Endothelial cell of umbilical vein (primary cell): ENCODE data around the gene TSSC4. TPM values are rescaled to one million over a fixed set of nuclear protein-coding genes. Genes with fewer than 3 reads are reported as not detected.

ENCODE experiments used
- BruUV-seq: library from RNA; stranded (reverse); fragments of 400-500 nt; replicated peaks from 2 replicates; lab custom pipeline; 2021; lab: Mats Ljungman, UMichigan
- CTCF ChIA-PET: fragments of 300-600, 350-600 bp; sonication (Branson Sonifier 250); formaldehyde crosslinking; loops from one replicate; lab custom pipeline; 2021; ENCODE audit warnings: antibody characterized with exemption, inconsistent platforms; lab: Charles Lee
- POLR2A ChIA-PET: fragments of 300-600, 350-600 bp; sonication (Branson Sonifier 250); formaldehyde crosslinking; loops from one replicate; lab custom pipeline; 2021; ENCODE audit warnings: antibody characterized with exemption, inconsistent platforms; lab: Charles Lee
- DNase-seq: peaks from one replicate; pipeline ENCODE4 v3.0.0-alpha.2; 2011; ENCODE audit warnings: low read depth, low spot score
- FAIRE-seq: peaks from 2 replicates; lab custom pipeline; 2011; peaks lifted over from hg19 to GRCh38; lab: Jason Lieb, UNC
- H2AFZ ChIP-seq: 2 replicates; pipeline ENCODE4 v1.6.0; 2012; ENCODE audit warnings: low read depth, low read length, control low read depth, inconsistent platforms
- H3K27ac ChIP-seq: 2 replicates; pipeline ENCODE4 v1.5.1; 2011; ENCODE audit warnings: low read depth, mild to moderate bottlenecking, control low read depth, low read length, moderate library complexity; ENCODE audit not compliant: insufficient read depth
- H3K27me3 ChIP-seq, 2 experiments: 2 replicates each; pipeline versions ENCODE4 v1.6.0 to v1.6.1; 2011; ENCODE audit warnings: low read length in 2 of 2, mixed read lengths in 1 of 2; ENCODE audit not compliant: control insufficient read depth in 2 of 2, insufficient read depth in 2 of 2
- H3K36me3 ChIP-seq, 2 experiments: 2 replicates in 1 of 2; 3 replicates in 1 of 2; pipeline ENCODE4 v1.5.1; 2011; ENCODE audit warnings: low read length in 2 of 2, mild to moderate bottlenecking in 1 of 2, moderate library complexity in 1 of 2; ENCODE audit not compliant: control insufficient read depth in 2 of 2, insufficient read depth in 2 of 2; ENCODE audit errors: extremely low read depth in 1 of 2
- H3K4me1 ChIP-seq: 3 replicates; pipeline ENCODE4 v1.5.1; 2011; ENCODE audit warnings: mild to moderate bottlenecking, low read length; ENCODE audit not compliant: control insufficient read depth, insufficient read depth; ENCODE audit errors: extremely low read depth
- H3K4me2 ChIP-seq: 2 replicates; pipeline ENCODE4 v1.6.1; 2011; ENCODE audit warnings: low read length, control low read depth, mixed read lengths; ENCODE audit not compliant: insufficient read depth
- H3K4me3 ChIP-seq, 3 experiments: fragments of 200-600 bp in 1 of 3; sonication (generic), shearing (Covaris generic) in 1 of 3; replicated peaks in 1 of 3; 2 replicates each; pipeline ENCODE4 v1.5.1; 2011 to 2016; ENCODE audit warnings: control low read depth in 3 of 3, low read length in 3 of 3, mild to moderate bottlenecking in 2 of 3, inconsistent platforms in 1 of 3, low read depth in 1 of 3, moderate library complexity in 1 of 3; ENCODE audit not compliant: insufficient read depth in 1 of 3
- H3K79me2 ChIP-seq: 2 replicates; pipeline ENCODE4 v1.6.0; 2012; ENCODE audit warnings: low read length, inconsistent platforms; ENCODE audit not compliant: control insufficient read depth, insufficient read depth
- H3K9ac ChIP-seq: replicated peaks from 2 replicates; pipeline ENCODE3; 2011; ENCODE audit warnings: low read length, control low read depth; ENCODE audit not compliant: insufficient read depth; ENCODE audit errors: extremely low read depth
- H3K9me1 ChIP-seq: replicated peaks from 3 replicates; pipeline ENCODE4 v1.6.0; 2011; ENCODE audit warnings: mild to moderate bottlenecking, low read length; ENCODE audit not compliant: control insufficient read depth, insufficient read depth; ENCODE audit errors: extremely low read depth
- H3K9me3 ChIP-seq: replicated peaks from 2 replicates; pipeline ENCODE4 v1.5.1; 2012; ENCODE audit warnings: low read length, inconsistent platforms; ENCODE audit not compliant: control insufficient read depth, insufficient read depth
- H4K20me1 ChIP-seq: replicated peaks from 2 replicates; pipeline ENCODE3; 2011; ENCODE audit warnings: mild to moderate bottlenecking, low read length; ENCODE audit not compliant: control insufficient read depth, insufficient read depth; ENCODE audit errors: extremely low read depth
- CTCF ChIP-seq, 2 donors: IDR thresholded peaks; 1 replicate in 1 of 2; 2 replicates in 1 of 2; pipeline ENCODE4 v1.5.1; 2011; ENCODE audit warnings: low read length in 2 of 2, mild to moderate bottlenecking in 2 of 2, moderate library complexity in 2 of 2, control low read depth in 1 of 2, inconsistent platforms in 1 of 2, low read depth in 1 of 2; ENCODE audit not compliant: insufficient read depth in 1 of 2; ENCODE audit errors: extremely low read depth in 1 of 2
- EZH2 ChIP-seq: IDR thresholded peaks from 2 replicates; pipeline ENCODE4 v1.6.1; 2012; ENCODE audit warnings: borderline replicate concordance, low read depth, mild to moderate bottlenecking, moderate library complexity, low read length, inconsistent platforms; ENCODE audit not compliant: severe bottlenecking
- FOS ChIP-seq: IDR thresholded peaks from 2 replicates; pipeline ENCODE4 v1.6.1; 2011; ENCODE audit warnings: mild to moderate bottlenecking, low read length, moderate library complexity, borderline replicate concordance; ENCODE audit not compliant: insufficient read depth
- GATA2 ChIP-seq: IDR thresholded peaks from 2 replicates; pipeline ENCODE4 v1.7.0; 2011; ENCODE audit warnings: low read depth, mild to moderate bottlenecking, moderate library complexity, mixed read lengths, low read length; ENCODE audit not compliant: insufficient read length, insufficient read depth
- JUN ChIP-seq: IDR thresholded peaks from 2 replicates; pipeline ENCODE4 v1.6.1; 2011; ENCODE audit warnings: borderline replicate concordance, low read depth; ENCODE audit not compliant: insufficient read length, insufficient read depth
- MYC ChIP-seq: IDR thresholded peaks from one replicate; pipeline ENCODE4 v1.6.1; 2011; ENCODE audit warnings: mild to moderate bottlenecking, low read depth, low read length
- POLR2A ChIP-seq: IDR thresholded peaks from 2 replicates; pipeline ENCODE4 v1.6.1; 2012; ENCODE audit warnings: low read depth, mild to moderate bottlenecking, control low read depth, low read length
- POLR2AphosphoS5 ChIP-seq: IDR thresholded peaks from 2 replicates; pipeline ENCODE4 v1.6.1; 2012; ENCODE audit warnings: low read depth, mild to moderate bottlenecking, control low read depth, low read length, moderate library complexity; ENCODE audit not compliant: insufficient read depth
- dilution Hi-C: fragments of 300-500 bp; cut with MboI; formaldehyde crosslinking; loops from one replicate; pipeline ENCODE4 v1.15.0; 2019; ENCODE audit warnings: low sequenced_read_pairs; ENCODE audit not compliant: extremely low pct_ligation_motif_present
- intact Hi-C: fragments of 100-400 bp; cut with micrococcal nuclease; formaldehyde crosslinking; loops from one replicate; pipeline ENCODE4 v1.10.0; 2022
- polyA plus RNA-seq, 4 experiments: library from polyadenylated mRNA; depleted of rRNA in 3 of 4; stranded (reverse) in 3 of 4; unstranded in 1 of 4; fragments of >200 nt; gene quantifications; 2 replicates each; pipeline versions ENCODE4 v1.2.1 to v1.2.3, GENCODE V29; 2011 to 2012; ENCODE audit warnings: missing spikeins in 1 of 4
- total RNA-seq: library from RNA; stranded (reverse); gene quantifications from 2 replicates; pipeline ENCODE4 v1.2.3, GENCODE V29; 2021
- TF ChIP-seq, protein P1 (sequence below): IDR thresholded peaks from 2 replicates; pipeline ENCODE4 v1.6.1; 2011; ENCODE audit not compliant: insufficient read depth, insufficient read length

TSSC4 gene
- total and polyA plus RNA-seq, 2 donors (not counting 3 experiments of a cell fraction or from before 2014, with no cell fraction given), result 42.7 to 59.6 TPM

DNA sequence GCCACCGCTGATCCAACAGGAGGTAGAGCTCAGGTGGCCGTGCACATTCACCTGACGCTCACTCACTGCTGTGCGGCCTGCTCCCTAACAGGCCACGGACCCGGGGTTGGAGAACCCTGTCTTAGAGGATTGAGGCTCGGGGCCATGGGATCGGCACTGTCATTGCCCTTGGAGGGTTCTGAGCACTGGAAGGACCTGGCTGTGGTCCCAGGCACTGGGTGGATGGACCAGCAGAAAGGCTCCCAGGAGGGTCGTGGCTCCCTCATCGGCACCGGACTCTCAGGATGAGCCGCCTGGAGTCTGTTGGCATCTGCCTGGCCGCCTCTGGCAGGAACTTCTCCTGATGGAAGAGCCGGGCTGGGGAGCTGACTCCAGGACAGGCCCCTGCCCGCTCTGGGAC is 50.8 kb downstream of the TSSC4 start:
- no TSS peak for BruUV-seq
- no peak for DNase-seq
- intact Hi-C loops (no loop called here), dilution Hi-C loops (no loop called here)
- Histone ChIP-seq H3K4me3 (no peak overlapping the region), H4K20me1 (no peaks in the 10 kb centered on the region), H3K36me3 (no peaks in the 10 kb centered on the region), H3K27me3 (no peaks in the 10 kb centered on the region), H3K4me2 (no peak overlapping the region), H3K9me1 (no peaks in the 10 kb centered on the region), H3K79me2 (no peaks in the 10 kb centered on the region), H3K4me1 (no peaks in the 10 kb centered on the region), H2AFZ (no peak overlapping the region), H3K9ac (no peak overlapping the region), H3K27ac (no peak overlapping the region), H3K9me3 (no peaks in the 10 kb centered on the region)
- ChIA-PET POLR2A (no interaction called here), CTCF (no interaction called here)
- TF ChIP-seq EZH2, result no peak
- no peak for TF ChIP-seq POLR2A
- TF ChIP-seq CTCF (IDR thresholded peaks at IDR 0.05; ENCODE audit: extremely low read depth in 1 of 2, insufficient read depth in 1 of 2, low read depth in 1 of 2, low read length in 2 of 2), result no peak
- no peak for TF ChIP-seq GATA2
- TF ChIP-seq POLR2AphosphoS5, result no peak
- no peak for TF ChIP-seq JUN
- no peak for TF ChIP-seq FOS
- TF ChIP-seq, protein P1, sequence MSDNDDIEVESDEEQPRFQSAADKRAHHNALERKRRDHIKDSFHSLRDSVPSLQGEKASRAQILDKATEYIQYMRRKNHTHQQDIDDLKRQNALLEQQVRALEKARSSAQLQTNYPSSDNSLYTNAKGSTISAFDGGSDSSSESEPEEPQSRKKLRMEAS, result no peak
- no peak for TF ChIP-seq MYC
- no peak for FAIRE-seq
